H1 (cell line): ENCODE measurements around the gene KCNH4. TPM values are rescaled to one million over a fixed set of nuclear protein-coding genes. Genes with fewer than 3 reads are reported as not detected.

Experiments
- CTCF ChIA-PET: fragments of 300-600 bp; sonication (Branson Sonifier 250); formaldehyde crosslinking; loops from one replicate; lab custom pipeline; 2021; ENCODE audit not compliant: partially characterized antibody; lab: Charles Lee
- POLR2A ChIA-PET: fragments of 300-600 bp; sonication (Branson Sonifier 250); formaldehyde crosslinking; loops from one replicate; lab custom pipeline; 2021; ENCODE audit warnings: inconsistent platforms; ENCODE audit not compliant: partially characterized antibody; lab: Charles Lee
- DNase-seq, 2 experiments: peaks; one replicate each; pipeline versions ENCODE4 v3.0.0 to v3.0.0-alpha.2; 2010 to 2022; ENCODE audit warnings: low spot score in 2 of 2, low read depth in 1 of 2, mixed read lengths in 1 of 2
- FAIRE-seq: peaks from 2 replicates; lab custom pipeline; 2011; peaks lifted over from hg19 to GRCh38; lab: Jason Lieb, UNC
- H2AFZ ChIP-seq: 2 replicates; pipeline ENCODE4 v1.8.1; 2012; ENCODE audit warnings: low read length, inconsistent platforms
- H2AK5ac ChIP-seq: 2 replicates; pipeline ENCODE4 v1.6.1; 2013; ENCODE audit warnings: low read depth, low read length
- H2BK120ac ChIP-seq: replicated peaks from 2 replicates; pipeline ENCODE3; 2013; ENCODE audit warnings: low read depth, low read length, inconsistent platforms
- H2BK12ac ChIP-seq: 2 replicates; pipeline ENCODE4 v1.6.1; 2013; ENCODE audit warnings: low read depth, low read length
- H2BK15ac ChIP-seq: 2 replicates; pipeline ENCODE4 v1.6.1; 2013; ENCODE audit warnings: low read length
- H2BK20ac ChIP-seq: 2 replicates; pipeline ENCODE4 v1.6.1; 2013; ENCODE audit warnings: low read length
- H2BK5ac ChIP-seq: 2 replicates; pipeline ENCODE4 v1.6.1; 2013; ENCODE audit warnings: low read depth, low read length
- H3K14ac ChIP-seq: 2 replicates; pipeline ENCODE4 v1.6.1; 2013; ENCODE audit warnings: inconsistent platforms; ENCODE audit not compliant: insufficient read length
- H3K18ac ChIP-seq: 2 replicates; pipeline ENCODE4 v1.6.1; 2013; ENCODE audit warnings: low read length; ENCODE audit errors: extremely low read depth
- H3K23ac ChIP-seq: 2 replicates; pipeline ENCODE4 v1.6.1; 2013; ENCODE audit warnings: inconsistent platforms; ENCODE audit not compliant: insufficient read length
- H3K23me2 ChIP-seq: 2 replicates; pipeline ENCODE4 v1.6.1; 2013; ENCODE audit warnings: low read depth, low read length
- H3K27ac ChIP-seq: 2 replicates; pipeline ENCODE4 v1.6.1; 2011; ENCODE audit warnings: low read depth, low read length, inconsistent platforms
- H3K27me3 ChIP-seq, 4 experiments: replicated peaks in 1 of 4; 1 replicate in 1 of 4; 2 replicates in 3 of 4; pipeline versions ENCODE4 v1.6.1 to v1.8.1; 2011 to 2013; ENCODE audit warnings: low read length in 3 of 4, mild to moderate bottlenecking in 3 of 4, inconsistent platforms in 2 of 4, mixed read lengths in 2 of 4, moderate library complexity in 1 of 4; ENCODE audit not compliant: control insufficient read depth in 3 of 4, insufficient read depth in 3 of 4; ENCODE audit errors: extremely low read depth in 1 of 4
- H3K36me3 ChIP-seq, 4 experiments: 2 replicates each; pipeline versions ENCODE4 v1.6.1 to v1.8.1; 2011 to 2013; ENCODE audit warnings: mild to moderate bottlenecking in 4 of 4, low read length in 3 of 4, moderate library complexity in 2 of 4, control low read depth in 1 of 4, inconsistent platforms in 1 of 4; ENCODE audit not compliant: insufficient read depth in 4 of 4, control insufficient read depth in 2 of 4
- H3K4ac ChIP-seq: replicated peaks from 2 replicates; pipeline ENCODE3; 2013; ENCODE audit warnings: low read length, low read depth, mixed read lengths, inconsistent platforms; ENCODE audit not compliant: insufficient read length
- H3K4me1 ChIP-seq, 4 experiments: replicated peaks in 1 of 4; 1 replicate in 1 of 4; 2 replicates in 3 of 4; pipeline versions ENCODE4 v1.6.1 to v1.8.1; 2011 to 2013; ENCODE audit warnings: low read length in 3 of 4, inconsistent platforms in 2 of 4, mixed read lengths in 1 of 4; ENCODE audit not compliant: insufficient read depth in 4 of 4, control insufficient read depth in 3 of 4
- H3K4me2 ChIP-seq, 2 experiments: 2 replicates each; pipeline versions ENCODE4 v1.6.1 to v1.8.1; 2011 to 2013; ENCODE audit warnings: low read depth in 2 of 2, low read length in 2 of 2, control low read depth in 1 of 2, inconsistent platforms in 1 of 2, mild to moderate bottlenecking in 1 of 2; ENCODE audit not compliant: insufficient read depth in 1 of 2
- H3K4me3 ChIP-seq, 4 experiments: fragments of 200-600, 300-600 bp in 1 of 4; sonication (generic), shearing (Covaris generic), sonication (Bioruptor Twin) in 1 of 4; 2 replicates each; pipeline versions ENCODE4 v1.5.1 to v1.8.1; 2011 to 2016; ENCODE audit warnings: low read length in 4 of 4, low read depth in 3 of 4, control low read depth in 2 of 4, inconsistent platforms in 2 of 4, mild to moderate bottlenecking in 2 of 4, mixed read lengths in 1 of 4, moderate library complexity in 1 of 4; ENCODE audit not compliant: insufficient read depth in 2 of 4; ENCODE audit errors: extremely low read depth in 1 of 4
- H3K56ac ChIP-seq: replicated peaks from 2 replicates; pipeline ENCODE3; 2013; ENCODE audit warnings: low read depth, mild to moderate bottlenecking, mixed read lengths, low read length, inconsistent platforms; ENCODE audit not compliant: insufficient read length
- H3K79me1 ChIP-seq: 2 replicates; pipeline ENCODE4 v1.6.1; 2013; ENCODE audit warnings: low read depth, low read length, control low read depth
- H3K79me2 ChIP-seq, 2 experiments: 2 replicates each; pipeline versions ENCODE4 v1.6.1 to v1.8.1; 2012 to 2013; ENCODE audit warnings: low read length in 2 of 2, mild to moderate bottlenecking in 2 of 2, inconsistent platforms in 1 of 2; ENCODE audit not compliant: insufficient read depth in 2 of 2, control insufficient read depth in 1 of 2
- H3K9ac ChIP-seq, 4 experiments: replicated peaks in 1 of 4; 1 replicate in 1 of 4; 2 replicates in 3 of 4; pipeline versions ENCODE4 v1.6.1 to v1.8.1; 2011 to 2013; ENCODE audit warnings: low read depth in 3 of 4, low read length in 3 of 4, control low read depth in 2 of 4, mild to moderate bottlenecking in 2 of 4, moderate library complexity in 2 of 4, inconsistent platforms in 1 of 4; ENCODE audit errors: extremely low read depth in 1 of 4
- H3K9me3 ChIP-seq, 2 experiments: 2 replicates each; pipeline versions ENCODE4 v1.6.1 to v1.8.1; 2012 to 2013; ENCODE audit warnings: mild to moderate bottlenecking in 2 of 2, moderate library complexity in 2 of 2, control low read depth in 1 of 2, inconsistent platforms in 1 of 2, low read depth in 1 of 2, low read length in 1 of 2, mixed read lengths in 1 of 2; ENCODE audit not compliant: insufficient read depth in 2 of 2
- H4K20me1 ChIP-seq, 2 experiments: replicated peaks in 1 of 2; 2 replicates each; pipeline versions ENCODE3 to v1.8.1; 2011 to 2013; ENCODE audit warnings: inconsistent platforms in 2 of 2, low read length in 2 of 2, mild to moderate bottlenecking in 1 of 2; ENCODE audit not compliant: insufficient read depth in 2 of 2, control insufficient read depth in 1 of 2
- H4K5ac ChIP-seq: 2 replicates; pipeline ENCODE4 v1.6.1; 2013; ENCODE audit warnings: low read length, low read depth, mixed read lengths, inconsistent platforms; ENCODE audit not compliant: insufficient read length
- H4K8ac ChIP-seq: 2 replicates; pipeline ENCODE4 v1.8.0; 2013; ENCODE audit warnings: mild to moderate bottlenecking, moderate library complexity, low read length, inconsistent platforms; ENCODE audit not compliant: insufficient read depth; ENCODE audit errors: extremely low read depth
- H4K91ac ChIP-seq: replicated peaks from 2 replicates; pipeline ENCODE3; 2013; ENCODE audit warnings: low read length, mixed read lengths, inconsistent platforms; ENCODE audit not compliant: insufficient read length
- CBX8 ChIP-seq: fragments of 300-800, 300-1000 bp; sonication (generic); IDR thresholded peaks from 2 replicates; pipeline ENCODE4 v1.7.1; 2016; ENCODE audit warnings: low read depth, low read length, borderline replicate concordance
- CTBP2 ChIP-seq: IDR thresholded peaks from 2 replicates; pipeline ENCODE4 v1.7.0; 2011; ENCODE audit warnings: borderline replicate concordance, mild to moderate bottlenecking, moderate library complexity, mixed read lengths, low read length; ENCODE audit not compliant: insufficient read depth, insufficient read length
- E2F6 ChIP-seq: IDR thresholded peaks from 2 replicates; pipeline ENCODE4 v1.6.1; 2012; ENCODE audit warnings: inconsistent platforms
- EP300 ChIP-seq, 2 experiments: IDR thresholded peaks; 1 replicate in 1 of 2; 2 replicates in 1 of 2; pipeline ENCODE4 v1.6.1; 2011 to 2012; ENCODE audit warnings: low read depth in 2 of 2, low read length in 2 of 2, mild to moderate bottlenecking in 2 of 2, borderline replicate concordance in 1 of 2, inconsistent platforms in 1 of 2, moderate library complexity in 1 of 2
- EZH2 ChIP-seq: fragments of 200-600 bp; sonication (generic); IDR thresholded peaks from 2 replicates; pipeline ENCODE4 v1.7.1; 2012; ENCODE audit warnings: low read depth, mild to moderate bottlenecking, moderate library complexity, low read length, inconsistent platforms; ENCODE audit not compliant: severe bottlenecking
- FOSL1 ChIP-seq: IDR thresholded peaks from 2 replicates; pipeline ENCODE4 v1.6.1; 2011; ENCODE audit warnings: mild to moderate bottlenecking, low read depth, low read length, moderate library complexity; ENCODE audit not compliant: insufficient read depth
- POLR2A ChIP-seq, 2 experiments: IDR thresholded peaks; 1 replicate in 1 of 2; 2 replicates in 1 of 2; pipeline ENCODE4 v1.6.1; 2011; ENCODE audit warnings: low read depth in 2 of 2, low read length in 2 of 2, mild to moderate bottlenecking in 2 of 2; ENCODE audit errors: control extremely low read depth in 1 of 2
- SP2 ChIP-seq: IDR thresholded peaks from 2 replicates; pipeline ENCODE4 v1.6.1; 2012; ENCODE audit warnings: mild to moderate bottlenecking, low read length, inconsistent platforms
- SRF ChIP-seq: IDR thresholded peaks from 2 replicates; pipeline ENCODE4 v1.6.1; 2011; ENCODE audit warnings: mild to moderate bottlenecking, low read depth, low read length, moderate library complexity
- YY1 ChIP-seq: IDR thresholded peaks from 2 replicates; pipeline ENCODE4 v1.6.1; 2011; ENCODE audit warnings: low read depth, mild to moderate bottlenecking, low read length
- WGBS, 2 experiments: shearing (Covaris generic) in 1 of 2; methylation state at CpG; one replicate each; pipeline versions ENCODE4 v1.1.6 to v1.1.7; 2013 to 2015; ENCODE audit warnings: low lambda C conversion rate in 2 of 2, mixed read lengths in 2 of 2, inconsistent platforms in 1 of 2, low coverage in 1 of 2, missing lambda C conversion rate in 1 of 2; ENCODE audit not compliant: insufficient replicate concordance in 2 of 2, insufficient coverage in 1 of 2, insufficient read length in 1 of 2; ENCODE audit errors: extremely low coverage in 1 of 2, missing lambda C conversion rate in 1 of 2; 5-methylcytosine and 5-hydroxymethylcytosine counted together
- polyA plus RNA-seq, 7 experiments: library from polyadenylated mRNA; depleted of rRNA in 3 of 7; stranded (reverse) in 5 of 7; unstranded in 2 of 7; fragments of >200 nt in 5 of 7; fragments of 200-250 nt in 2 of 7; gene quantifications; 1 replicate in 5 of 7; 2 replicates in 1 of 7; 4 replicates in 1 of 7; pipeline versions ENCODE4 v1.2.1 to v1.2.3, GENCODE V29; 2011 to 2013; ENCODE audit warnings: missing spikeins in 2 of 7, mixed read lengths in 2 of 7
- total RNA-seq: library from RNA; stranded (reverse); fragmentation: NEBNext Ultra II Directional; extraction: Animal tissue kit (Norgen Biotek cat#: 25700); gene quantifications from 2 replicates; pipeline ENCODE4 v1.2.1, GENCODE V29; 2021

The KCNH4 gene
- total and polyA plus RNA-seq, 2 of the 8 experiments (the other 6 are each of a cell fraction or from before 2014, with no cell fraction given): 0.44 to 0.47 TPM

- H2BK20ac ChIP-seq: no peak overlapping the region
- H3K9ac ChIP-seq: no peak overlapping the region
- DNase-seq (no peak), FAIRE-seq (no peak)
- peaks cover 2% of the 10 kb centered on the region; the same call in 1 of the 2 replicates for H3K23me2 ChIP-seq
- no peaks in the 10 kb centered on the region for H3K9me3 ChIP-seq
- WGBS, 2 experiments: 85% methylated on average over 9 of the region's 9 CpGs; no CpG with 5 or more reads in 1 of the 2 experiments
- H3K23ac ChIP-seq: no peak overlapping the region
- POLR2A ChIA-PET: interaction anchor here (7.2 kb wide), 1 partner anchor 12 kb away, joined by 51 read pairs; the partner anchor contains the start of genes HSPB9 and KAT2A
- H3K36me3 ChIP-seq: peaks cover 0 to 2% (median 0%) of the 10 kb centered on the region in 4 experiments; a peak in 1 of 8 replicates
- TF ChIP-seq CBX8 (no peak), SRF (no peak), CTBP2 (no peak), FOSL1 (no peak), EP300 (IDR thresholded peaks at IDR 0.05; ENCODE audit: borderline replicate concordance in 1 of 2, low read depth in 2 of 2, low read length in 2 of 2) (no peak), SP2 (no peak), POLR2A (IDR thresholded peaks at IDR 0.05; ENCODE audit: control extremely low read depth in 1 of 2, low read depth in 2 of 2, low read length in 2 of 2) (no peak), EZH2 (no peak), E2F6 (no peak), YY1 (no peak)
- peak overlapping the region; percentile 55 for H4K91ac ChIP-seq
- H3K4ac ChIP-seq: no peak overlapping the region
- peak overlapping the region; percentile 97; the same call in 1 of the 2 replicates for H2BK5ac ChIP-seq
- no peaks in the 10 kb centered on the region for H3K79me2 ChIP-seq
- no peak overlapping the region for H3K4me3 ChIP-seq
- no peak overlapping the region for H3K4me2 ChIP-seq
- H3K27ac ChIP-seq: no peak overlapping the region
- no peak overlapping the region for H3K56ac ChIP-seq
- no peak overlapping the region for H2BK120ac ChIP-seq
- no peak overlapping the region for H4K5ac ChIP-seq
- no peak overlapping the region for H2AK5ac ChIP-seq
- H2AFZ ChIP-seq: no peak overlapping the region
- H4K8ac ChIP-seq: no peak overlapping the region; the same call in 1 of the 2 replicates
- H2BK12ac ChIP-seq: peak overlapping the region; percentile 81; the same call in 1 of the 2 replicates
- H4K20me1 ChIP-seq: no peaks in the 10 kb centered on the region
- H3K14ac ChIP-seq: no peak overlapping the region
- no peaks in the 10 kb centered on the region for H3K79me1 ChIP-seq
- H3K27me3 ChIP-seq: no peaks in the 10 kb centered on the region
- H3K4me1 ChIP-seq: peaks cover 0 to 18% (median 10%) of the 10 kb centered on the region in 4 experiments; a peak in 6 of 7 replicates
- CTCF ChIA-PET: interaction anchor here (1.1 to 39.4 kb wide), 7 partner anchors 7 to 150 kb away, joined by 3 to 1084 read pairs (median 323); partner anchors contain the start of genes CNP, DHX58, DNAJC7 and HSPB9
- H3K18ac ChIP-seq: no peak overlapping the region
- H2BK15ac ChIP-seq: no peak overlapping the region; the same call in 1 of the 2 replicates
Measured at GRCh38 chr17:42109086-42109485, 71.9 kb downstream of the KCNH4 start.
